ENCODE measurements around the gene PRADC1. TPM values are rescaled to one million over a fixed set of nuclear protein-coding genes. Genes with fewer than 3 reads are reported as not detected.

PRADC1 gene
- polyA plus RNA-seq, 3 donors, result 9.0 to 49.2 (median 33.3) TPM

- Histone ChIP-seq H3K27ac (ENCODE audit: low read depth in 1 of 2, low read length in 2 of 2) (peak overlapping the region in 1 of 2 donors; percentile 87), H4K20me1 (ENCODE audit: insufficient read depth, low read length) (peaks cover 57% of the 10 kb centered on the region), H3K36me3 (replicated peaks in 1 of 2; ENCODE audit: control insufficient read depth in 1 of 2, insufficient read depth in 2 of 2, low read length in 2 of 2) (peaks cover 16 to 34% of the 10 kb centered on the region in 2 donors), H3K4me3 (replicated peaks in 1 of 3; ENCODE audit: low read depth in 2 of 3, low read length in 3 of 3) (peak overlapping the region in 1 of 3 experiments; percentile 84), H3K79me2 (ENCODE audit: insufficient read depth, low read length) (peaks cover 61% of the 10 kb centered on the region), H3K27me3 (ENCODE audit: control insufficient read depth in 2 of 2, insufficient read depth in 2 of 2, low read length in 2 of 2) (no peaks in the 10 kb centered on the region), H3K4me1 (ENCODE audit: control insufficient read depth in 1 of 2, insufficient read depth in 2 of 2, low read length in 2 of 2) (peaks cover 24 to 35% of the 10 kb centered on the region in 2 donors), H2AFZ (ENCODE audit: insufficient read depth, low read depth, low read length, poor library complexity, severe bottlenecking) (peak overlapping the region; percentile 91), H3K9ac (ENCODE audit: insufficient read depth, low read length, poor library complexity, severe bottlenecking) (peak overlapping the region; percentile 88), H3K9me3 (replicated peaks in 1 of 2; ENCODE audit: control insufficient read depth in 1 of 2, insufficient read depth in 1 of 2, low read length in 2 of 2) (no peaks in the 10 kb centered on the region), H3K4me2 (replicated peaks; ENCODE audit: extremely low read depth, low read length, poor library complexity, severe bottlenecking) (peak overlapping the region; percentile 84)
- TF ChIP-seq CTCF (IDR thresholded peaks at IDR 0.05), result no peak
- 75% methylated on average over 9 of the region's 11 CpGs for WGBS (ENCODE audit: insufficient coverage)
- peak overlapping the region in 4 of 7 donors; percentile 7 to 93 (median 51) for H3K27ac Mint-ChIP-seq
- peaks cover 26% of the 10 kb centered on the region for H3K4me1 Mint-ChIP-seq
- intact Hi-C loops (cut with micrococcal nuclease), result loop anchor here in 1 of 2 donors (10.0 kb wide), 1 partner anchor 149 kb away; the partner anchor contains the start of gene ALMS1
- H3K36me3 Mint-ChIP-seq, result peaks cover 13 to 16% of the 10 kb centered on the region in 2 donors
- peaks cover 0 to 1% (median 0%) of the 10 kb centered on the region in 3 donors for H3K27me3 Mint-ChIP-seq (ENCODE audit: low read depth in 3 of 3)
- DNase-seq, result no peak
- H3K4me3 Mint-ChIP-seq, result peak overlapping the region; percentile 89 to 95
- no peaks in the 10 kb centered on the region for H3K9me3 Mint-ChIP-seq
Measured at GRCh38 chr2:73235315-73236028, 2.4 kb upstream of the PRADC1 start.

GRCh38 chr2:73233932-73234832 lies 1.1 kb upstream of the PRADC1 start, which contains the start of gene CCT7:
Gene CCT7 (plus strand): TSS chr2:73234308. CDS start chr2:73234379, 71 bp downstream.
- Mint-ChIP-seq H3K27ac (peak within 1 kb of the TSS; percentile 83 to 94 (median 94)), H3K9me3 (no peaks in the 10 kb centered on the region), H3K4me1 (peaks cover 26% of the 10 kb centered on the region), H3K36me3 (peaks cover 11 to 19% of the 10 kb centered on the region in 2 donors), H3K27me3 (ENCODE audit: low read depth in 3 of 3) (peaks cover 0 to 1% (median 0%) of the 10 kb centered on the region in 3 donors), H3K4me3 (peak within 1 kb of the TSS; percentile 89 to 95)
- peak within 1 kb of the TSS; percentile 84 for H3K4me2 ChIP-seq (replicated peaks; ENCODE audit: extremely low read depth, low read length, poor library complexity, severe bottlenecking)
- TF ChIP-seq CTCF (IDR thresholded peaks at IDR 0.05), result no peak
- peak within 1 kb of the TSS; percentile 48 to 84 (median 76) for H3K4me3 ChIP-seq (replicated peaks in 1 of 3; ENCODE audit: low read depth in 2 of 3, low read length in 3 of 3)
- intact Hi-C loops (cut with micrococcal nuclease), result loop anchor here (1.0 to 10.0 kb wide), 4 partner anchors 151 to 503 kb away; partner anchors contain the start of genes SFXN5 (in 2 of the 2), ALMS1 (in 1 of the 2) and TPRKB (in 1 of the 2)
- H3K36me3 ChIP-seq (replicated peaks in 1 of 2; ENCODE audit: control insufficient read depth in 1 of 2, insufficient read depth in 2 of 2, low read length in 2 of 2), result peaks cover 4 to 31% of the 10 kb centered on the region in 2 donors
- peaks cover 45% of the 10 kb centered on the region for H4K20me1 ChIP-seq (ENCODE audit: insufficient read depth, low read length)
- peak within 1 kb of the TSS; percentile 73 to 87 for H3K27ac ChIP-seq (ENCODE audit: low read depth in 1 of 2, low read length in 2 of 2)
- H3K79me2 ChIP-seq (ENCODE audit: insufficient read depth, low read length), result peaks cover 50% of the 10 kb centered on the region
- H3K9me3 ChIP-seq (replicated peaks in 1 of 2; ENCODE audit: control insufficient read depth in 1 of 2, insufficient read depth in 1 of 2, low read length in 2 of 2), result no peaks in the 10 kb centered on the region
- WGBS (ENCODE audit: insufficient coverage), result under 1% methylated on average over 58 of the region's 69 CpGs
- peaks cover 24 to 35% of the 10 kb centered on the region in 2 donors for H3K4me1 ChIP-seq (ENCODE audit: control insufficient read depth in 1 of 2, insufficient read depth in 2 of 2, low read length in 2 of 2)
- H2AFZ ChIP-seq (ENCODE audit: insufficient read depth, low read depth, low read length, poor library complexity, severe bottlenecking), result peak within 1 kb of the TSS; percentile 91
- peak within 1 kb of the TSS; percentile 88 for H3K9ac ChIP-seq (ENCODE audit: insufficient read depth, low read length, poor library complexity, severe bottlenecking)
- DNase-seq, result peak; percentile 71 to 83 (median 78)
- no peaks in the 10 kb centered on the region for H3K27me3 ChIP-seq (ENCODE audit: control insufficient read depth in 2 of 2, insufficient read depth in 2 of 2, low read length in 2 of 2)

Measured in CD14-positive monocyte (primary cell).